Endothelial cell (in vitro differentiated cells): Measurements from ENCODE around the gene ALX3. TPM values are rescaled to one million over a fixed set of nuclear protein-coding genes. Genes with fewer than 3 reads are reported as not detected.

Experiments
- DNase-seq: peaks from one replicate; pipeline ENCODE4 v3.0.0; 2021; ENCODE audit warnings: low spot score
- H3K27ac Mint-ChIP-seq: one replicate; pipeline ENCODE4 v1.8.0; 2021; ENCODE audit warnings: mixed read lengths, inconsistent platforms; ENCODE audit not compliant: unreplicated experiment
- H3K27me3 Mint-ChIP-seq: one replicate; pipeline ENCODE4 v1.8.0; 2021; ENCODE audit warnings: mild to moderate bottlenecking, moderate library complexity, mixed read lengths, inconsistent platforms; ENCODE audit not compliant: unreplicated experiment
- H3K36me3 Mint-ChIP-seq: one replicate; pipeline ENCODE4 v1.8.0; 2021; ENCODE audit warnings: mild to moderate bottlenecking, low read depth, mixed read lengths, inconsistent platforms; ENCODE audit not compliant: unreplicated experiment
- H3K4me1 Mint-ChIP-seq: one replicate; pipeline ENCODE4 v1.8.0; 2021; ENCODE audit warnings: mild to moderate bottlenecking, mixed read lengths, inconsistent platforms; ENCODE audit not compliant: unreplicated experiment
- H3K4me3 Mint-ChIP-seq: one replicate; pipeline ENCODE4 v1.8.0; 2021; ENCODE audit warnings: mild to moderate bottlenecking, mixed read lengths, inconsistent platforms; ENCODE audit not compliant: unreplicated experiment
- H3K9me3 Mint-ChIP-seq: one replicate; pipeline ENCODE4 v1.8.0; 2021; ENCODE audit warnings: mixed read lengths, inconsistent platforms; ENCODE audit not compliant: unreplicated experiment
- CTCF ChIP-seq: fragments of 200-600 bp; sonication (generic); IDR thresholded peaks from one replicate; pipeline ENCODE4 v1.5.0; 2021; ENCODE audit warnings: antibody characterized with exemption; ENCODE audit not compliant: unreplicated experiment
- total RNA-seq: library from RNA; stranded (reverse); fragmentation: NEBNext Ultra II Directional; extraction: Animal tissue kit (Norgen Biotek cat#: 25700); gene quantifications from one replicate; pipeline ENCODE4 v1.2.1, GENCODE V29; 2021; ENCODE audit not compliant: unreplicated experiment

The ALX3 gene
- total RNA-seq, 1 donor from 2014 or later = not detected

- Mint-ChIP-seq H3K27me3 (peaks cover 6% of the 10 kb centered on the region), H3K27ac (no peak overlapping the region), H3K4me3 (no peak overlapping the region), H3K9me3 (no peaks in the 10 kb centered on the region), H3K4me1 (peaks cover 3% of the 10 kb centered on the region), H3K36me3 (peaks cover 54% of the 10 kb centered on the region)
- no peak for DNase-seq
- no peak for TF ChIP-seq CTCF
These were observed 23.0 kb downstream of the ALX3 start for GRCh38 chr1:110047463-110047862.

- H3K36me3 Mint-ChIP-seq = peaks cover 52% of the 10 kb centered on the region
- TF ChIP-seq CTCF = no peak
- no peaks in the 10 kb centered on the region for H3K9me3 Mint-ChIP-seq
- H3K27ac Mint-ChIP-seq = no peak overlapping the region
- H3K27me3 Mint-ChIP-seq = peaks cover 3% of the 10 kb centered on the region
- H3K4me1 Mint-ChIP-seq = no peaks in the 10 kb centered on the region
- no peak for DNase-seq
- no peak overlapping the region for H3K4me3 Mint-ChIP-seq
These were observed 27.5 kb downstream of the ALX3 start for GRCh38 chr1:110043016-110043415.

GRCh38 chr1:110040548-110040947, 29.9 kb downstream of the ALX3 start:
- Mint-ChIP-seq H3K9me3 (no peaks in the 10 kb centered on the region), H3K4me3 (peak overlapping the region; percentile 47), H3K4me1 (peaks cover 3% of the 10 kb centered on the region), H3K36me3 (peaks cover 36% of the 10 kb centered on the region), H3K27ac (no peak overlapping the region), H3K27me3 (peaks cover 2% of the 10 kb centered on the region)
- no peak for DNase-seq
- TF ChIP-seq CTCF = no peak

GRCh38 chr1:110039641-110040040, 30.8 kb downstream of the ALX3 start:
- TF ChIP-seq CTCF = no peak
- no peak overlapping the region for H3K27ac Mint-ChIP-seq
- H3K4me1 Mint-ChIP-seq = peaks cover 7% of the 10 kb centered on the region
- no peaks in the 10 kb centered on the region for H3K9me3 Mint-ChIP-seq
- no peak for DNase-seq
- H3K4me3 Mint-ChIP-seq = no peak overlapping the region
- peaks cover 34% of the 10 kb centered on the region for H3K36me3 Mint-ChIP-seq
- no peaks in the 10 kb centered on the region for H3K27me3 Mint-ChIP-seq

- Mint-ChIP-seq H3K4me3 (peak overlapping the region; percentile 42), H3K36me3 (peaks cover 34% of the 10 kb centered on the region), H3K27ac (no peak overlapping the region), H3K9me3 (no peaks in the 10 kb centered on the region), H3K4me1 (peaks cover 16% of the 10 kb centered on the region), H3K27me3 (peaks cover 4% of the 10 kb centered on the region)
- no peak for DNase-seq
- no peak for TF ChIP-seq CTCF
These were observed 32.2 kb downstream of the ALX3 start for GRCh38 chr1:110038271-110038670.
